Skeletal muscle cell (primary cell): Measurements from ENCODE around the gene LYRM2.

Experiments used
- DNase-seq: peaks from one replicate; pipeline ENCODE4 v3.0.0-alpha.2; 2010; ENCODE audit warnings: low read depth
- H3K4me3 ChIP-seq: 2 replicates; pipeline ENCODE4 v1.5.1; 2011; ENCODE audit warnings: low read depth, mild to moderate bottlenecking, control low read depth, low read length, moderate library complexity

The LYRM2 gene

GRCh38 chr6:89602166-89602565, 36.4 kb downstream of the LYRM2 start:
- DNase-seq = no peak
- H3K4me3 ChIP-seq = no peak overlapping the region

GRCh38 chr6:89599727-89600126, 38.8 kb downstream of the LYRM2 start:
- no peak for DNase-seq
- no peak overlapping the region for H3K4me3 ChIP-seq

GRCh38 chr6:89597988-89598387, 40.6 kb downstream of the LYRM2 start:
- no peak overlapping the region for H3K4me3 ChIP-seq
- no peak for DNase-seq

GRCh38 chr6:89597372-89597771, 41.2 kb downstream of the LYRM2 start:
- no peak for DNase-seq

GRCh38 chr6:89596484-89596883, 42.1 kb downstream of the LYRM2 start:
- no peak for DNase-seq
- H3K4me3 ChIP-seq = no peak overlapping the region

More at GRCh38 chr6:89597372-89597771, 41.2 kb downstream of the LYRM2 start:
- H3K4me3 ChIP-seq = no peak overlapping the region

GRCh38 chr6:89596056-89596455, 42.5 kb downstream of the LYRM2 start:
- no peak for DNase-seq
- no peak overlapping the region for H3K4me3 ChIP-seq

GRCh38 chr6:89591745-89592144, 46.8 kb downstream of the LYRM2 start:
- no peak for DNase-seq
- no peak overlapping the region for H3K4me3 ChIP-seq

GRCh38 chr6:89590133-89590532, 48.4 kb downstream of the LYRM2 start:
- DNase-seq = no peak
- no peak overlapping the region for H3K4me3 ChIP-seq

GRCh38 chr6:89589297-89590025, 49.1 kb downstream of the LYRM2 start:
- DNase-seq = no peak
- no peak overlapping the region for H3K4me3 ChIP-seq

GRCh38 chr6:89585154-89585553, 53.4 kb downstream of the LYRM2 start:
- no peak overlapping the region for H3K4me3 ChIP-seq
- DNase-seq = no peak

- H3K4me3 ChIP-seq = no peak overlapping the region
- no peak for DNase-seq
Measured at GRCh38 chr6:89584539-89584938, 54.0 kb downstream of the LYRM2 start.

- no peak for DNase-seq
- H3K4me3 ChIP-seq = no peak overlapping the region
Measured at GRCh38 chr6:89583559-89583958, 55.0 kb downstream of the LYRM2 start.

GRCh38 chr6:89582669-89583325, 55.8 kb downstream of the LYRM2 start:
- no peak overlapping the region for H3K4me3 ChIP-seq
- no peak for DNase-seq

GRCh38 chr6:89581689-89582088, 56.9 kb downstream of the LYRM2 start:
- H3K4me3 ChIP-seq = no peak overlapping the region
- no peak for DNase-seq

GRCh38 chr6:89580997-89581666, 57.4 kb downstream of the LYRM2 start:
- DNase-seq = no peak
- H3K4me3 ChIP-seq = no peak overlapping the region

- no peak overlapping the region for H3K4me3 ChIP-seq
- DNase-seq = no peak
Measured at GRCh38 chr6:89575562-89575960, 63.0 kb downstream of the LYRM2 start.

- DNase-seq = no peak
- no peak overlapping the region for H3K4me3 ChIP-seq
Measured at GRCh38 chr6:89574910-89575561, 63.5 kb downstream of the LYRM2 start.

GRCh38 chr6:89567630-89568390, 70.7 kb downstream of the LYRM2 start:
- no peak for DNase-seq
- no peak overlapping the region for H3K4me3 ChIP-seq

GRCh38 chr6:89566930-89567629, 71.5 kb downstream of the LYRM2 start:
- H3K4me3 ChIP-seq = no peak overlapping the region
- no peak for DNase-seq
